NCI-H460 (cell line): ENCODE results near the gene TRMT1L. TPM values are rescaled to one million over a fixed set of nuclear protein-coding genes. Genes with fewer than 3 reads are reported as not detected.
"Not testable (repeated sequence)": the region's sequence is repeated elsewhere in the genome, so short reads cannot be mapped to it uniquely, and the experiment has no call there.

Experiments used
- DNase-seq: peaks from one replicate; pipeline ENCODE4 v3.0.0-alpha.2; 2016; ENCODE audit warnings: low read depth; ENCODE audit errors: extremely low read depth
- polyA plus RNA-seq: library from polyadenylated mRNA; depleted of rRNA; stranded (reverse); fragments of >200 nt; gene quantifications from 2 replicates; pipeline ENCODE4 v1.2.3, GENCODE V29; 2014; cell fraction: nucleus; rRNA removed
- total RNA-seq: library from RNA; depleted of rRNA; stranded (reverse); fragments of >200 nt; shearing (Covaris generic); gene quantifications from 2 replicates; pipeline ENCODE4 v1.2.3, GENCODE V29; 2014; rRNA removed

The TRMT1L gene
- 33.3 and 33.6 TPM in 2 replicates for total RNA-seq
- 18.8 and 22.0 TPM in 2 replicates for polyA plus RNA-seq

GRCh38 chr1:185156854-185157598 is at the start of gene TRMT1L, which contains the start of gene SWT1:
TRMT1L (minus strand) TSS chr1:185156953; CDS start chr1:185156712, 241 bp downstream.
SWT1 (plus strand) TSS chr1:185157167; CDS start chr1:185160842, 3,675 bp downstream.
- DNase-seq = peak; percentile 100

GRCh38 chr1:185200889-185201288 is 44.1 kb upstream of the TRMT1L start:
- DNase-seq = no peak

GRCh38 chr1:185198712-185199111 is 42.0 kb upstream of the TRMT1L start:
- DNase-seq = not testable (repeated sequence)

GRCh38 chr1:185193756-185194155 is 37.0 kb upstream of the TRMT1L start:
- no peak for DNase-seq

GRCh38 chr1:185170291-185170848 is 13.6 kb upstream of the TRMT1L start:
- DNase-seq = peak; percentile 79

GRCh38 chr1:185166106-185166505 is 9.4 kb upstream of the TRMT1L start:
- DNase-seq = no peak

GRCh38 chr1:185162491-185162890 is 5.7 kb upstream of the TRMT1L start:
- DNase-seq = no peak

GRCh38 chr1:185159966-185160365 is 3.2 kb upstream of the TRMT1L start:
- no peak for DNase-seq

- no peak for DNase-seq
Measured at GRCh38 chr1:185158800-185159199, 2.0 kb upstream of the TRMT1L start.

GRCh38 chr1:185157599-185158412 is 1.1 kb upstream of the TRMT1L start:
- no peak for DNase-seq

GRCh38 chr1:185156288-185156853 is 382 bp downstream of the TRMT1L start:
- DNase-seq = peak; percentile 7

GRCh38 chr1:185155600-185156287 is 1.0 kb downstream of the TRMT1L start:
- peak; percentile 7 for DNase-seq

GRCh38 chr1:185154912-185155513 is 1.7 kb downstream of the TRMT1L start:
- DNase-seq = no peak

GRCh38 chr1:185152187-185152767 is 4.5 kb downstream of the TRMT1L start:
- no peak for DNase-seq

- DNase-seq = no peak
Measured at GRCh38 chr1:185151215-185151614, 5.5 kb downstream of the TRMT1L start.

GRCh38 chr1:185144233-185144632 is 12.5 kb downstream of the TRMT1L start:
- DNase-seq = no peak

- no peak for DNase-seq
Measured at GRCh38 chr1:185139246-185139645, 17.5 kb downstream of the TRMT1L start.

GRCh38 chr1:185137896-185138545 is 18.7 kb downstream of the TRMT1L start:
- DNase-seq = no peak

GRCh38 chr1:185132534-185132933 is 24.2 kb downstream of the TRMT1L start:
- DNase-seq = no peak
